ENCODE measurements around the gene SEPTIN3. TPM values are rescaled to one million over a fixed set of nuclear protein-coding genes. Genes with fewer than 3 reads are reported as not detected.

Gene SEPTIN3
- total RNA-seq, 4 donors from 2014 or later: 24.3 to 37.9 (median 32.8) TPM

- H3K36me3 ChIP-seq: no peaks in the 10 kb centered on the region
- WGBS, 2 donors: 86% methylated on average over 7 of the region's 7 CpGs
These were observed 19.8 kb upstream of the SEPTIN3 start for GRCh38 chr22:41949297-41949965.

DNA sequence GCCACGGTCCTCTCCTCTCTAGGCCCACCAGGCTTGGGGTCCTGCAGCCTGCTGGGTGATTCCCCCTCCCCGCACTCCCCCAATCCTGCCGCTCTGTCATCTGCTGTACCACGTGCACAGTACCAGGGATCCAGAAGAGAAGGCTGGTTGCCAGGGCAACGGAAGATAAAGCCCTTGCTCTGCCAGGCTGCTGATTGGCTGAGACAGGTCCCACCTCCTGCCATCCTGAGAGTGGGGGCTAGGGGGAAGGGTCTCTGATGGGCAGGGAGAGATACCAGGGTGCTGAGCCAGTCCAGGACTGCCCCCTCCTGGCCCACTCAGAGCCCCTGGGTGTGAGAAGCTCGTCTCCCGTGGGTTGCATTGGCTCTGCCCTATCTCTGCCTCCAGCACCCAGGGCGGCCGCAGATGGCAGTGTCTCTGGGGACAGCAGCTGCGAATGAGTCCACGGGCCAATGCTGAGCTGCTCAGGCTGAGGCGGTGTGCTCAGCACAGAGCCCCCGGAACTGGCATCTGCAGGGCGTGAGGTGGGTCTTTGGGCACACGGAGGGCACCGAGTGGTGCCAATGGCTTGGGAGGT is 17.3 kb upstream of the SEPTIN3 start, which contains the start of gene SMIM45:
SMIM45 (plus strand) TSS at position 253 of the 577 bp plus-strand sequence.
- Histone ChIP-seq H3K9me3 (no peaks in the 10 kb centered on the region), H3K4me1 (peaks cover 0 to 4% (median 0%) of the 10 kb centered on the region in 4 donors), H3K4me3 (no peak within 1 kb of the TSS), H3K36me3 (no peaks in the 10 kb centered on the region), H3K27me3 (no peaks in the 10 kb centered on the region), H3K27ac (no peak within 1 kb of the TSS)
- no peak for DNase-seq (ENCODE audit: low spot score in 2 of 2)
- 54 to 66% methylated on average over 16 of the region's 16 CpGs for WGBS, 2 donors
- TF ChIP-seq EP300 (IDR thresholded peaks at IDR 0.05): no peak

More at GRCh38 chr22:41949297-41949965, 19.8 kb upstream of the SEPTIN3 start:
- DNase-seq (ENCODE audit: low spot score in 2 of 2): no peak
- H3K27ac ChIP-seq: no peak overlapping the region
- H3K27me3 ChIP-seq: no peaks in the 10 kb centered on the region
- no peak overlapping the region for H3K4me3 ChIP-seq
- H3K4me1 ChIP-seq: peaks cover 0 to 14% (median 7%) of the 10 kb centered on the region in 4 donors
- H3K9me3 ChIP-seq: no peaks in the 10 kb centered on the region
- TF ChIP-seq POLR2A (IDR thresholded peaks at IDR 0.05): no peak

GRCh38 chr22:41952713-41953112 is 16.5 kb upstream of the SEPTIN3 start:
- WGBS, 2 donors: 91 to 100% methylated on average over 2 of the region's 2 CpGs
- DNase-seq (ENCODE audit: low spot score in 2 of 2): no peak
- H3K4me3 ChIP-seq: no peak overlapping the region
- no peaks in the 10 kb centered on the region for H3K9me3 ChIP-seq
- no peak overlapping the region for H3K27ac ChIP-seq
- no peak for TF ChIP-seq CTCF (IDR thresholded peaks at IDR 0.05)
- no peak for TF ChIP-seq POLR2A (IDR thresholded peaks at IDR 0.05)
- no peak for TF ChIP-seq EP300 (IDR thresholded peaks at IDR 0.05)
- H3K36me3 ChIP-seq: no peaks in the 10 kb centered on the region
- no peaks in the 10 kb centered on the region for H3K27me3 ChIP-seq
- peaks cover 0 to 6% (median 2%) of the 10 kb centered on the region in 4 donors for H3K4me1 ChIP-seq

GRCh38 chr22:41957941-41958556 is 11.2 kb upstream of the SEPTIN3 start:
- 65 to 74% methylated on average over 11 to 17 of the region's 23 CpGs for WGBS, 2 donors
- no peaks in the 10 kb centered on the region for H3K27me3 ChIP-seq
- H3K27ac ChIP-seq: peak overlapping the region in 3 of 4 donors; percentile 3 to 88 (median 4)
- no peaks in the 10 kb centered on the region for H3K36me3 ChIP-seq
- no peaks in the 10 kb centered on the region for H3K9me3 ChIP-seq
- H3K4me1 ChIP-seq: peaks cover 0 to 36% (median 7%) of the 10 kb centered on the region in 4 donors
- H3K4me3 ChIP-seq: peak overlapping the region in 2 of 4 donors; percentile 24 to 36
- DNase-seq (ENCODE audit: low spot score in 2 of 2): no peak
- TF ChIP-seq CTCF (IDR thresholded peaks at IDR 0.05) (no peak), POLR2A (IDR thresholded peaks at IDR 0.05) (no peak), EP300 (IDR thresholded peaks at IDR 0.05) (no peak)

DNA sequence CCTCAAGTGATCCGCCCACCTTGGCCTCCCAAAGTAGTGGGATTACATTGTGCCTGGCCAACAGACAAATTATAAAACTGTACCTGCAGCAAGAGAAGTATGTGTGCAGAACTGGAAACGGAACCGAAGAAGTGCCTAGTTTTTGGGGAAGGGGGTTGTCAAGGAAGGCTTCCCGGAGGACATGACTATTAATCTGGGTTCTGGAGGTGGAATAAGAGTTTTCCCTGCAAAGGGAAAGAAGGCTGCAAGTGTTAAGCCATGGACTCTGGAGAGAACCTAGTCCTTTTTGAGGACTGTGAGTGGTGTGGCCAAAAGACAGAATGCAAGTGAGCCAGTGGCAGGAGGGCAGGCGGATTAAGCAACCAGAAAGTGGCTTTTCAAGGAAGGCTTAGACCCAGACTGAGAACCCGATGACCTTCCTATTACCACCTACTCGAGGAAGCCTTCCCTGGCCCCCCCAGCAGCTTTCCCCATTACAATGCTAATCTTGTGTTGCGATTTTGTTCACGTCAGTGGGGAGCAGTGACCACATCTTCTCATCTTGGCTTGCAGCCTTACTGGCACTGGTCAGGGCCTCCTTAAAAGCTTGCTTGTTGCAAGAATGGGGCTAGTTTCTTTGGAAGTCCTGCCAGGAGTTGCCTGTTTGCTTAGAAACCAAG is 5.7 kb upstream of the SEPTIN3 start:
- Histone ChIP-seq H3K4me3 (no peak overlapping the region), H3K4me1 (peaks cover 0 to 52% (median 11%) of the 10 kb centered on the region in 4 donors), H3K9me3 (no peaks in the 10 kb centered on the region), H3K27me3 (no peaks in the 10 kb centered on the region), H3K36me3 (no peaks in the 10 kb centered on the region), H3K27ac (peak overlapping the region; percentile 65 to 88 (median 78))
- DNase-seq (ENCODE audit: low spot score in 2 of 2): peak in 1 of 2 donors; percentile 17
- peak; percentile 19 to 82 for TF ChIP-seq EP300 (IDR thresholded peaks at IDR 0.05)
- peak in 2 of 5 experiments; percentile 19 to 24 for TF ChIP-seq CTCF (IDR thresholded peaks at IDR 0.05)
- TF ChIP-seq POLR2A (IDR thresholded peaks at IDR 0.05): no peak
- WGBS, 2 donors: 57 to 60% methylated on average over 9 of the region's 9 CpGs

Measured in tibial nerve (tissue), 4 donors.